Transverse colon (tissue), 3 donors: ENCODE measurements around the gene CLIC4.

ENCODE experiments used
- CTCF ChIP-seq, 5 experiments: fragments of 200-600 bp in 3 of 5; fragments of 450-650 bp in 2 of 5; sonication (generic) in 3 of 5; IDR thresholded peaks; 1 replicate in 2 of 5; 2 replicates in 3 of 5; pipeline ENCODE4 v1.5.1; 2016 to 2017; ENCODE audit warnings: antibody characterized with exemption in 5 of 5, inconsistent platforms in 3 of 5, mild to moderate bottlenecking in 2 of 5, moderate library complexity in 1 of 5
- POLR2A ChIP-seq: fragments of 450-650 bp; IDR thresholded peaks from one replicate; pipeline ENCODE4 v1.6.1; 2016; ENCODE audit warnings: antibody characterized with exemption, mild to moderate bottlenecking, moderate library complexity

- TF ChIP-seq CTCF (IDR thresholded peaks at IDR 0.05), result no peak
- TF ChIP-seq POLR2A, result no peak
Observed at GRCh38 chr1:24858277-24858676, 113.0 kb downstream of the CLIC4 start.
